Body of pancreas (tissue), 4 donors: Measurements from ENCODE around the gene MCM10. TPM values are rescaled to one million over a fixed set of nuclear protein-coding genes. Genes with fewer than 3 reads are reported as not detected.

ENCODE experiments used
- ATAC-seq: fragments of 150-250 bp; one replicate; pipeline ENCODE4 v1.9.1; 2016
- DNase-seq, 4 donors: peaks; one replicate each; pipeline ENCODE4 v3.0.0-alpha.2; 2019
- H3K27ac ChIP-seq, 4 donors: fragments of 200-600 bp; sonication (generic); 1 replicate in 3 of 4; 2 replicates in 1 of 4; pipeline versions ENCODE4 v1.5.1 to v1.6.1; 2016 to 2019; ENCODE audit warnings: mild to moderate bottlenecking in 1 of 4, mixed read lengths in 1 of 4, moderate library complexity in 1 of 4
- H3K27me3 ChIP-seq, 2 donors: fragments of 200-600 bp; sonication (generic); one replicate each; pipeline ENCODE4 v1.6.0; 2016; ENCODE audit warnings: mild to moderate bottlenecking in 1 of 2
- H3K36me3 ChIP-seq, 2 donors: fragments of 200-600 bp; sonication (generic); replicated peaks in 1 of 2; 2 replicates each; pipeline ENCODE4 v1.5.1; 2016; ENCODE audit warnings: low read depth in 2 of 2; ENCODE audit not compliant: insufficient read depth in 1 of 2
- H3K4me1 ChIP-seq: fragments of 200-600 bp; sonication (generic); one replicate; pipeline ENCODE4 v1.6.0; 2016
- H3K4me3 ChIP-seq, 2 donors: fragments of 200-600 bp; sonication (generic); 1 replicate in 1 of 2; 2 replicates in 1 of 2; pipeline ENCODE4 v1.5.1; 2016 to 2019
- H3K9me3 ChIP-seq, 3 donors: fragments of 200-600 bp; sonication (generic); 1 replicate in 2 of 3; 2 replicates in 1 of 3; pipeline ENCODE4 v1.5.1; 2016
- CTCF ChIP-seq, 7 experiments: fragments of 450-650 bp in 4 of 7; fragments of 200-600 bp in 3 of 7; sonication (generic) in 3 of 7; IDR thresholded peaks; one replicate each; pipeline ENCODE4 v1.5.1; 2016 to 2019; ENCODE audit warnings: antibody characterized with exemption in 7 of 7
- POLR2A ChIP-seq, 3 donors: fragments of 450-650 bp; IDR thresholded peaks; one replicate each; pipeline ENCODE4 v1.6.1; 2016; ENCODE audit warnings: antibody characterized with exemption in 3 of 3, mild to moderate bottlenecking in 2 of 3
- WGBS, 2 donors: methylation state at CpG; one replicate each; pipeline ENCODE4 v1.1.5; 2017; 5-methylcytosine and 5-hydroxymethylcytosine counted together
- intact Hi-C: fragments of 100-400 bp; cut with DNase I; formaldehyde crosslinking; loops from one replicate; pipeline ENCODE4 v1.15.1; 2023
- total RNA-seq, 2 donors: library from RNA; depleted of rRNA; stranded (reverse); fragments of >200 nt; gene quantifications; one replicate each; pipeline ENCODE4 v1.1.0, GENCODE V29; 2016

Gene MCM10
- total RNA-seq, 2 donors from 2014 or later = 0.26 TPM; not detected in 1

GRCh38 chr10:13225601-13226000 is 64.2 kb downstream of the MCM10 start:
- Histone ChIP-seq H3K36me3 (no peaks in the 10 kb centered on the region), H3K9me3 (no peaks in the 10 kb centered on the region), H3K27me3 (no peaks in the 10 kb centered on the region), H3K27ac (no peak overlapping the region), H3K4me3 (no peak overlapping the region), H3K4me1 (no peaks in the 10 kb centered on the region)
- ATAC-seq (no peak), DNase-seq (no peak)
- no peak for TF ChIP-seq CTCF (IDR thresholded peaks at IDR 0.05)
- TF ChIP-seq POLR2A (IDR thresholded peaks at IDR 0.05) = no peak
- WGBS, 2 donors = 86 to 91% methylated on average over 8 of the region's 8 CpGs
- intact Hi-C loops = no loop called here

GRCh38 chr10:13227031-13227430 is 65.7 kb downstream of the MCM10 start:
- Histone ChIP-seq H3K4me3 (no peak overlapping the region), H3K4me1 (no peaks in the 10 kb centered on the region), H3K27me3 (no peaks in the 10 kb centered on the region), H3K9me3 (no peaks in the 10 kb centered on the region), H3K36me3 (no peaks in the 10 kb centered on the region), H3K27ac (no peak overlapping the region)
- intact Hi-C loops = no loop called here
- WGBS, 2 donors = 83 to 88% methylated on average over 5 of the region's 5 CpGs
- no peak for TF ChIP-seq POLR2A (IDR thresholded peaks at IDR 0.05)
- TF ChIP-seq CTCF (IDR thresholded peaks at IDR 0.05) = no peak
- DNase-seq = no peak
- no peak for ATAC-seq

- intact Hi-C loops = no loop called here
- no peak for TF ChIP-seq POLR2A (IDR thresholded peaks at IDR 0.05)
- TF ChIP-seq CTCF (IDR thresholded peaks at IDR 0.05) = no peak
- Histone ChIP-seq H3K9me3 (no peaks in the 10 kb centered on the region), H3K4me3 (no peak overlapping the region), H3K27ac (no peak overlapping the region), H3K36me3 (no peaks in the 10 kb centered on the region), H3K27me3 (no peaks in the 10 kb centered on the region), H3K4me1 (no peaks in the 10 kb centered on the region)
- 65 to 67% methylated on average over 9 of the region's 9 CpGs for WGBS, 2 donors
- no peak for ATAC-seq
- no peak for DNase-seq
Measured at GRCh38 chr10:13231190-13231589, 69.8 kb downstream of the MCM10 start.

- intact Hi-C loops = no loop called here
Measured at GRCh38 chr10:13231808-13232207, 70.5 kb downstream of the MCM10 start.

More at GRCh38 chr10:13231808-13232207, 70.5 kb downstream of the MCM10 start:
- Histone ChIP-seq H3K27ac (no peak overlapping the region), H3K36me3 (no peaks in the 10 kb centered on the region), H3K4me3 (no peak overlapping the region), H3K9me3 (no peaks in the 10 kb centered on the region), H3K27me3 (no peaks in the 10 kb centered on the region), H3K4me1 (no peaks in the 10 kb centered on the region)
- WGBS, 2 donors = 73 to 79% methylated on average over 6 of the region's 6 CpGs
- DNase-seq = no peak
- TF ChIP-seq CTCF (IDR thresholded peaks at IDR 0.05) = no peak
- no peak for TF ChIP-seq POLR2A (IDR thresholded peaks at IDR 0.05)
- no peak for ATAC-seq
